HL-60 (cell line): ENCODE data around the gene EFNA5.
A peak's percentile ranks its signal among the peaks of the same experiment; 100 is the strongest.

Source experiments
- DNase-seq, 2 experiments: peaks; one replicate each; pipeline ENCODE4 v3.0.0-alpha.2; 2010 to 2020; ENCODE audit warnings: low read depth in 1 of 2, low spot score in 1 of 2
- H3K27ac ChIP-seq: fragments of 250-450 bp; sonication (Bioruptor Pico); replicated peaks from 2 replicates; pipeline ENCODE4 v1.5.1; 2020; ENCODE audit warnings: mild to moderate bottlenecking, moderate library complexity
- H3K27me3 ChIP-seq: fragments of 250-450 bp; sonication (Bioruptor Pico); 2 replicates; pipeline ENCODE4 v1.5.1; 2021; ENCODE audit warnings: mild to moderate bottlenecking, moderate library complexity; ENCODE audit not compliant: insufficient read depth, poor library complexity, severe bottlenecking
- H3K4me3 ChIP-seq: replicated peaks from 2 replicates; pipeline ENCODE4 v1.5.1; 2011; ENCODE audit warnings: mild to moderate bottlenecking, control low read depth, low read length; ENCODE audit not compliant: insufficient read depth
- GABPA ChIP-seq: IDR thresholded peaks from 2 replicates; pipeline ENCODE4 v1.6.1; 2012; ENCODE audit warnings: low read depth
- POLR2AphosphoS5 ChIP-seq: IDR thresholded peaks from 2 replicates; pipeline ENCODE4 v1.6.1; 2012; ENCODE audit warnings: low read depth
- SPI1 ChIP-seq: IDR thresholded peaks from 2 replicates; pipeline ENCODE4 v1.6.1; 2012; ENCODE audit warnings: low read depth, mild to moderate bottlenecking, borderline replicate concordance
- TF ChIP-seq, protein P1 (sequence below): IDR thresholded peaks from 2 replicates; pipeline ENCODE4 v1.6.1; 2012; ENCODE audit warnings: low read depth; ENCODE audit not compliant: insufficient replicate concordance
- TF ChIP-seq, protein P2 (sequence below): IDR thresholded peaks from one replicate; pipeline ENCODE4 v1.5.1; 2011; ENCODE audit warnings: low read length, control low read depth, inconsistent platforms; ENCODE audit not compliant: insufficient read depth

The EFNA5 gene

DNA sequence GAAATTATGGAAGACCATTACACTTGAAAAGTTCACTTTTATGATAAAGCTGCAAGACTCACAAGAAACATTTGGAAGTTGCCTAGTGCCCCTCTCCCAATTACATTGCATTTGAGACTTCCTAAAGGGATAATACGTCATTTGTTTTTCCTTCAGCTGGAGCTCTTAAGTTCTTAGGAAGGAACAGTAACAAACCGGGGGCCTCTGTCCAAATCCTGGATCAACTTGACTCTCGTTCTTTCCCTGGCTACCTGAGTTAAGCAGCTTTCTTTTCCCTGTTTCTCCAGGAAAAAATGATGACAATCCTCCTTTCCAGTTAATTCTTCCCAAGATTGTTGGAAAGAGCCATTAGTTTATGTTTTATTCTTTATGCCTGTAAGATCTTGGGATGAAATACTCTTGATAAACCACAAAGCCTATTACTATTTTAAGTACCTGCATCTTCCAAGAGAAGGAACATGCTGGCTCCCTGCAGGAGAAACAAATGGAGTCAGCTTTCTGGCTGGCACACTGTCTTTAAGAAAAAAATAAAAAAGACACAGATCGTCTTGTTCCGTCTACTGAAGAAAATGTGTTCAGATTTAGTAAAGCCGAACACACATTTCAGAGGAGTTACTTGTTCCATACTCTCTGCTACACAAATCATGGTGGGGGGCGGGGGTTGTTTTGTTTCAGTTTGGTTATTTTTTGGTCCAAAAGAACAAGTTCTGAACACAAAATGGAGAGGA lies 297.9 kb downstream of the EFNA5 start:
- Histone ChIP-seq H3K4me3 (no peak overlapping the region), H3K27ac (no peak overlapping the region), H3K27me3 (no peaks in the 10 kb centered on the region)
- DNase-seq: no peak
- no peak for TF ChIP-seq SPI1
- no peak for TF ChIP-seq GABPA
- TF ChIP-seq POLR2AphosphoS5: no peak
- TF ChIP-seq, protein P1, sequence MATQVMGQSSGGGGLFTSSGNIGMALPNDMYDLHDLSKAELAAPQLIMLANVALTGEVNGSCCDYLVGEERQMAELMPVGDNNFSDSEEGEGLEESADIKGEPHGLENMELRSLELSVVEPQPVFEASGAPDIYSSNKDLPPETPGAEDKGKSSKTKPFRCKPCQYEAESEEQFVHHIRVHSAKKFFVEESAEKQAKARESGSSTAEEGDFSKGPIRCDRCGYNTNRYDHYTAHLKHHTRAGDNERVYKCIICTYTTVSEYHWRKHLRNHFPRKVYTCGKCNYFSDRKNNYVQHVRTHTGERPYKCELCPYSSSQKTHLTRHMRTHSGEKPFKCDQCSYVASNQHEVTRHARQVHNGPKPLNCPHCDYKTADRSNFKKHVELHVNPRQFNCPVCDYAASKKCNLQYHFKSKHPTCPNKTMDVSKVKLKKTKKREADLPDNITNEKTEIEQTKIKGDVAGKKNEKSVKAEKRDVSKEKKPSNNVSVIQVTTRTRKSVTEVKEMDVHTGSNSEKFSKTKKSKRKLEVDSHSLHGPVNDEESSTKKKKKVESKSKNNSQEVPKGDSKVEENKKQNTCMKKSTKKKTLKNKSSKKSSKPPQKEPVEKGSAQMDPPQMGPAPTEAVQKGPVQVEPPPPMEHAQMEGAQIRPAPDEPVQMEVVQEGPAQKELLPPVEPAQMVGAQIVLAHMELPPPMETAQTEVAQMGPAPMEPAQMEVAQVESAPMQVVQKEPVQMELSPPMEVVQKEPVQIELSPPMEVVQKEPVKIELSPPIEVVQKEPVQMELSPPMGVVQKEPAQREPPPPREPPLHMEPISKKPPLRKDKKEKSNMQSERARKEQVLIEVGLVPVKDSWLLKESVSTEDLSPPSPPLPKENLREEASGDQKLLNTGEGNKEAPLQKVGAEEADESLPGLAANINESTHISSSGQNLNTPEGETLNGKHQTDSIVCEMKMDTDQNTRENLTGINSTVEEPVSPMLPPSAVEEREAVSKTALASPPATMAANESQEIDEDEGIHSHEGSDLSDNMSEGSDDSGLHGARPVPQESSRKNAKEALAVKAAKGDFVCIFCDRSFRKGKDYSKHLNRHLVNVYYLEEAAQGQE: peak; percentile 30
- TF ChIP-seq, protein P2, sequence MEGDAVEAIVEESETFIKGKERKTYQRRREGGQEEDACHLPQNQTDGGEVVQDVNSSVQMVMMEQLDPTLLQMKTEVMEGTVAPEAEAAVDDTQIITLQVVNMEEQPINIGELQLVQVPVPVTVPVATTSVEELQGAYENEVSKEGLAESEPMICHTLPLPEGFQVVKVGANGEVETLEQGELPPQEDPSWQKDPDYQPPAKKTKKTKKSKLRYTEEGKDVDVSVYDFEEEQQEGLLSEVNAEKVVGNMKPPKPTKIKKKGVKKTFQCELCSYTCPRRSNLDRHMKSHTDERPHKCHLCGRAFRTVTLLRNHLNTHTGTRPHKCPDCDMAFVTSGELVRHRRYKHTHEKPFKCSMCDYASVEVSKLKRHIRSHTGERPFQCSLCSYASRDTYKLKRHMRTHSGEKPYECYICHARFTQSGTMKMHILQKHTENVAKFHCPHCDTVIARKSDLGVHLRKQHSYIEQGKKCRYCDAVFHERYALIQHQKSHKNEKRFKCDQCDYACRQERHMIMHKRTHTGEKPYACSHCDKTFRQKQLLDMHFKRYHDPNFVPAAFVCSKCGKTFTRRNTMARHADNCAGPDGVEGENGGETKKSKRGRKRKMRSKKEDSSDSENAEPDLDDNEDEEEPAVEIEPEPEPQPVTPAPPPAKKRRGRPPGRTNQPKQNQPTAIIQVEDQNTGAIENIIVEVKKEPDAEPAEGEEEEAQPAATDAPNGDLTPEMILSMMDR: no peak

GRCh38 chr5:107370396-107370968 lies 300.3 kb downstream of the EFNA5 start:
- Histone ChIP-seq H3K4me3 (no peak overlapping the region), H3K27me3 (no peaks in the 10 kb centered on the region), H3K27ac (no peak overlapping the region)
- TF ChIP-seq POLR2AphosphoS5: no peak
- TF ChIP-seq SPI1: no peak
- TF ChIP-seq, protein P1: no peak
- TF ChIP-seq GABPA: no peak
- TF ChIP-seq, protein P2: no peak
- no peak for DNase-seq

- Histone ChIP-seq H3K4me3 (no peak overlapping the region), H3K27me3 (no peaks in the 10 kb centered on the region), H3K27ac (no peak overlapping the region)
- TF ChIP-seq, protein P2: no peak
- no peak for TF ChIP-seq POLR2AphosphoS5
- TF ChIP-seq, protein P1: no peak
- TF ChIP-seq GABPA: no peak
- TF ChIP-seq SPI1: no peak
- DNase-seq: no peak
These were observed 301.1 kb downstream of the EFNA5 start for GRCh38 chr5:107369622-107370021.
